DND-41 (cell line): Measurements from ENCODE around the gene CYB5A.

Source experiments
- CTCF ChIP-seq: IDR thresholded peaks from 2 replicates; pipeline ENCODE4 v1.5.1; 2012; ENCODE audit warnings: borderline replicate concordance, low read length, moderate library complexity, mild to moderate bottlenecking; ENCODE audit not compliant: poor library complexity, severe bottlenecking; ENCODE audit errors: extremely low read depth
- EZH2 ChIP-seq: IDR thresholded peaks from 3 replicates; pipeline ENCODE4 v1.6.1; 2012; ENCODE audit warnings: borderline replicate concordance, low read depth, mild to moderate bottlenecking, moderate library complexity, low read length, inconsistent platforms; ENCODE audit not compliant: severe bottlenecking

- TF ChIP-seq CTCF (no peak), EZH2 (no peak)
Measured at GRCh38 chr18:74278058-74278457, 13.7 kb downstream of the CYB5A start.
